H9 (cell line): Measurements from ENCODE around the gene CDH4. TPM values are rescaled to one million over a fixed set of nuclear protein-coding genes. Genes with fewer than 3 reads are reported as not detected.

Experiments used
- DNase-seq: peaks from one replicate; pipeline ENCODE4 v3.0.0-alpha.2; 2017
- H2AFZ ChIP-seq: one replicate; pipeline ENCODE4 v1.6.1; 2013; ENCODE audit warnings: mild to moderate bottlenecking, low read length, control low read depth, moderate library complexity
- H2AK5ac ChIP-seq: 2 replicates; pipeline ENCODE4 v1.6.1; 2013; ENCODE audit warnings: low read length, control low read depth, mixed read lengths; ENCODE audit not compliant: insufficient read length
- H2BK120ac ChIP-seq: one replicate; pipeline ENCODE4 v1.6.1; 2013; ENCODE audit warnings: low read depth, mild to moderate bottlenecking, low read length, control low read depth, inconsistent platforms; ENCODE audit not compliant: poor library complexity, severe bottlenecking
- H2BK12ac ChIP-seq: 2 replicates; pipeline ENCODE4 v1.6.1; 2013; ENCODE audit warnings: low read length, control low read depth, mixed read lengths, low read depth; ENCODE audit not compliant: insufficient read length
- H2BK15ac ChIP-seq: 2 replicates; pipeline ENCODE4 v1.6.1; 2013; ENCODE audit warnings: low read depth, low read length, control low read depth
- H2BK20ac ChIP-seq: one replicate; pipeline ENCODE4 v1.6.1; 2013; ENCODE audit warnings: low read depth, mild to moderate bottlenecking, low read length, control low read depth, inconsistent platforms; ENCODE audit not compliant: poor library complexity, severe bottlenecking
- H2BK5ac ChIP-seq: 2 replicates; pipeline ENCODE4 v1.6.1; 2013; ENCODE audit warnings: low read length, control low read depth, mixed read lengths; ENCODE audit not compliant: insufficient read length
- H3K14ac ChIP-seq: 2 replicates; pipeline ENCODE4 v1.6.1; 2013; ENCODE audit warnings: low read length, control low read depth; ENCODE audit not compliant: insufficient read depth
- H3K18ac ChIP-seq: 2 replicates; pipeline ENCODE4 v1.6.1; 2013; ENCODE audit warnings: low read depth, mild to moderate bottlenecking, mixed read lengths, low read length, control low read depth; ENCODE audit not compliant: insufficient read length
- H3K23ac ChIP-seq: 2 replicates; pipeline ENCODE4 v1.6.1; 2013; ENCODE audit warnings: low read length, control low read depth, mixed read lengths, low read depth; ENCODE audit not compliant: insufficient read length
- H3K23me2 ChIP-seq: 2 replicates; pipeline ENCODE4 v1.6.1; 2013; ENCODE audit warnings: low read depth, mild to moderate bottlenecking, mixed read lengths, low read length, control low read depth; ENCODE audit not compliant: insufficient read length, poor library complexity, severe bottlenecking
- H3K27ac ChIP-seq: 2 replicates; pipeline ENCODE4 v1.5.1; 2013; ENCODE audit warnings: low read length, control low read depth, mixed read lengths, low read depth; ENCODE audit not compliant: insufficient read length
- H3K27me3 ChIP-seq: 2 replicates; pipeline ENCODE4 v1.6.1; 2013; ENCODE audit warnings: low read length, control low read depth, inconsistent platforms; ENCODE audit not compliant: insufficient read depth
- H3K4ac ChIP-seq: 2 replicates; pipeline ENCODE4 v1.6.1; 2013; ENCODE audit warnings: low read depth, mild to moderate bottlenecking, control low read depth, inconsistent platforms, low read length, moderate library complexity
- H3K4me1 ChIP-seq: 2 replicates; pipeline ENCODE4 v1.6.1; 2013; ENCODE audit warnings: low read length, control low read depth, inconsistent platforms; ENCODE audit not compliant: insufficient read depth
- H3K4me2 ChIP-seq: 2 replicates; pipeline ENCODE4 v1.6.1; 2013; ENCODE audit warnings: low read length, control low read depth, mixed read lengths; ENCODE audit not compliant: insufficient read length, insufficient read depth
- H3K56ac ChIP-seq: 2 replicates; pipeline ENCODE4 v1.6.1; 2013; ENCODE audit warnings: low read depth, mild to moderate bottlenecking, mixed read lengths, low read length, control low read depth; ENCODE audit not compliant: insufficient read length
- H3K79me1 ChIP-seq: 2 replicates; pipeline ENCODE4 v1.6.1; 2013; ENCODE audit warnings: low read depth, mild to moderate bottlenecking, moderate library complexity, low read length, control low read depth, inconsistent platforms; ENCODE audit not compliant: insufficient read depth, poor library complexity, severe bottlenecking
- H3K79me2 ChIP-seq: 2 replicates; pipeline ENCODE4 v1.6.1; 2013; ENCODE audit warnings: low read length, control low read depth, inconsistent platforms; ENCODE audit not compliant: insufficient read depth
- H3K9ac ChIP-seq: 2 replicates; pipeline ENCODE4 v1.6.1; 2013; ENCODE audit warnings: low read length, control low read depth, mixed read lengths; ENCODE audit not compliant: insufficient read length; ENCODE audit errors: extremely low read depth
- H3K9me3 ChIP-seq: one replicate; pipeline ENCODE4 v1.6.1; 2013; ENCODE audit warnings: low read depth, low read length, inconsistent platforms; ENCODE audit not compliant: control insufficient read depth
- H3T11ph ChIP-seq: one replicate; pipeline ENCODE4 v1.6.1; 2013; ENCODE audit warnings: mild to moderate bottlenecking, low read length, control low read depth, inconsistent platforms
- H4K20me1 ChIP-seq: one replicate; pipeline ENCODE4 v1.6.1; 2013; ENCODE audit not compliant: control insufficient read depth, insufficient read length, insufficient read depth
- H4K5ac ChIP-seq: 2 replicates; pipeline ENCODE4 v1.6.1; 2013; ENCODE audit warnings: low read depth, mild to moderate bottlenecking, mixed read lengths, low read length, control low read depth; ENCODE audit not compliant: insufficient read length
- H4K8ac ChIP-seq: replicated peaks from 2 replicates; pipeline ENCODE4 v1.6.1; 2013; ENCODE audit warnings: low read length, control low read depth, mixed read lengths, low read depth; ENCODE audit not compliant: insufficient read length
- H4K91ac ChIP-seq: 2 replicates; pipeline ENCODE4 v1.6.1; 2013; ENCODE audit warnings: low read depth, mild to moderate bottlenecking, moderate library complexity, mixed read lengths, low read length, control low read depth; ENCODE audit not compliant: insufficient read length
- H3K27ac Mint-ChIP-seq, 3 experiments: 2 replicates in 2 of 3; 3 replicates in 1 of 3; pipeline ENCODE4 v1.8.0; 2020 to 2021; ENCODE audit warnings: mixed read lengths in 3 of 3, mild to moderate bottlenecking in 1 of 3, moderate library complexity in 1 of 3
- H3K27me3 Mint-ChIP-seq: 2 replicates; pipeline ENCODE4 v1.8.0; 2021; ENCODE audit warnings: low read depth, mild to moderate bottlenecking, moderate library complexity, mixed read lengths
- H3K36me3 Mint-ChIP-seq, 3 experiments: 2 replicates in 2 of 3; 3 replicates in 1 of 3; pipeline ENCODE4 v1.8.0; 2020 to 2021; ENCODE audit warnings: low read depth in 3 of 3, mixed read lengths in 3 of 3; ENCODE audit not compliant: insufficient read depth in 1 of 3
- H3K4me1 Mint-ChIP-seq, 2 experiments: 2 replicates each; pipeline ENCODE4 v1.8.0; 2020; ENCODE audit warnings: mixed read lengths in 2 of 2
- H3K4me3 Mint-ChIP-seq, 2 experiments: 2 replicates in 1 of 2; 3 replicates in 1 of 2; pipeline ENCODE4 v1.8.0; 2020 to 2021; ENCODE audit warnings: mild to moderate bottlenecking in 2 of 2, mixed read lengths in 2 of 2, moderate library complexity in 1 of 2
- H3K9me3 Mint-ChIP-seq, 2 experiments: 2 replicates in 1 of 2; 3 replicates in 1 of 2; pipeline ENCODE4 v1.8.0; 2020; ENCODE audit warnings: mild to moderate bottlenecking in 2 of 2, mixed read lengths in 2 of 2, moderate library complexity in 1 of 2
- CTCF ChIP-seq: fragments of 200-600 bp; sonication (generic); conservative IDR thresholded peaks from 3 replicates; pipeline ENCODE4 v1.8.0; 2021; ENCODE audit warnings: antibody characterized with exemption, mild to moderate bottlenecking
- WGBS: extraction: QIAGEN DNeasy Blood & Tissue Kit; methylation state at CpG from one replicate; pipeline ENCODE4 v1.1.7; 2013; ENCODE audit warnings: missing lambda C conversion rate, low lambda C conversion rate, mixed read lengths; ENCODE audit not compliant: insufficient read length; ENCODE audit errors: extremely low coverage; 5-methylcytosine and 5-hydroxymethylcytosine counted together
- total RNA-seq: library from RNA; stranded (reverse); gene quantifications from 2 replicates; pipeline ENCODE4 v1.2.1, GENCODE V29; 2021

Gene CDH4
- total RNA-seq, 1 experiment from 2014 or later, result 3.0 TPM

DNA sequence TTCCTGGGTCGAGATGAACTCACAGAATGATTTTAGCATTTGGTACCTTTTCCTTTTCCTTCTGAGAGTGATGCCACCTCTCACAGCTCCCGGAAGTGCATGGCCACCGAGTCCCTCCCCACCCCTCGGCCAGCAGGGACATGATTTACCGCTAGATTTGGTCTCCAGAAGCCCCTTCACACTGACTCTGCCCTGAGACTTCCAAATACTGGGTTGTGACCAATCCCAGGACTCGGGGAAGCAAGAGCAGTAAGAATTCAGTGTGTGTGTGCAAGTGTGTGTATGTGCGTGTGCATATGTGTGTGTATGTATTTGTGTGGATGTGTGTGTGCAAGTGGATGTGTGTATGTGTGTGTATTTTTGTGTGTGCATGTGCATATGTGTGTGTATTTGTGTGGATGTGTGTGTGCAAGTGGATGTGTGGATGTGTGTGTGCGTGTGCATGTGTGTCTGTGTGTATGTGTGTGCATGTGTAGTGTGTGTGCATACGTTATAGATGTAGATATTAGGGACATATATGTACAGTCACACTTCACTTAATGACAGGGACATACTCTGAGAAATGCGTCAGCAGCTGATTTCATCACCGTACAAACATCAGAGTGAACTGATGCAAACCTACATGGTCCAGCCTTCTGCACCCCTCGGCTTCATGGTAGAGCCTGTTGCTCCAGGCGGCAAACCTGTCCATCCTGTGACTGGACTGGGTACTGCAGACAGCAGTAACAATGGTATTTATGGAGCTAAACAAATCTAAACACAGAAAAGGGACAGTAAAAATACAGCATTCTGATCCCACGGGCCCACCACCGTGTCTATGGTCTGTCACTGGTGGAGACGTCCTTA is 439.2 kb downstream of the CDH4 start:
- H3K23me2 ChIP-seq, result no peaks in the 10 kb centered on the region
- no peaks in the 10 kb centered on the region for H3K79me2 ChIP-seq
- no CpG with 5 or more reads among the region's 16 CpGs for WGBS
- H2BK12ac ChIP-seq, result no peak overlapping the region
- peaks cover 77% of the 10 kb centered on the region for H3K27me3 Mint-ChIP-seq
- H4K8ac ChIP-seq, result no peak overlapping the region
- H3K27ac Mint-ChIP-seq, result no peak overlapping the region
- H3K56ac ChIP-seq, result no peak overlapping the region
- H2AFZ ChIP-seq, result no peak overlapping the region
- peaks cover 3 to 8% of the 10 kb centered on the region in 2 experiments; a peak in 3 of 4 replicates for H3K4me1 Mint-ChIP-seq
- no peak overlapping the region for H3K4me3 Mint-ChIP-seq
- H4K20me1 ChIP-seq, result peaks cover 5% of the 10 kb centered on the region
- H2BK120ac ChIP-seq, result no peak overlapping the region
- no peak overlapping the region for H3K14ac ChIP-seq
- H3K27me3 ChIP-seq, result no peaks in the 10 kb centered on the region; the same call in 1 of the 2 replicates
- peaks cover 0 to 5% (median 0%) of the 10 kb centered on the region in 3 experiments; a peak in 2 of 7 replicates for H3K36me3 Mint-ChIP-seq
- no peak overlapping the region for H3K23ac ChIP-seq
- H2BK5ac ChIP-seq, result no peak overlapping the region
- H4K91ac ChIP-seq, result no peak overlapping the region
- no peak overlapping the region for H3K9ac ChIP-seq
- no peak overlapping the region for H4K5ac ChIP-seq
- H3T11ph ChIP-seq, result no peak overlapping the region
- peaks cover 0 to 8% of the 10 kb centered on the region in 2 experiments; a peak in 3 of 5 replicates for H3K9me3 Mint-ChIP-seq
- no peaks in the 10 kb centered on the region; the same call in 1 of the 2 replicates for H3K4me1 ChIP-seq
- no peak overlapping the region for H2AK5ac ChIP-seq
- no peak overlapping the region for H2BK20ac ChIP-seq
- DNase-seq, result no peak
- H3K27ac ChIP-seq, result no peak overlapping the region
- H3K9me3 ChIP-seq, result no peaks in the 10 kb centered on the region
- H3K79me1 ChIP-seq, result no peaks in the 10 kb centered on the region
- no peak overlapping the region for H3K18ac ChIP-seq
- no peak overlapping the region for H2BK15ac ChIP-seq
- TF ChIP-seq CTCF, result no peak
- no peak overlapping the region for H3K4ac ChIP-seq
- H3K4me2 ChIP-seq, result no peak overlapping the region
